Loucy (cell line): ENCODE data around the gene PTGDS.

ENCODE experiments used
- H2AFZ ChIP-seq: fragments of 200-600 bp; sonication (generic); 2 replicates; pipeline ENCODE4 v1.6.0; 2016; ENCODE audit warnings: antibody characterized with exemption, mild to moderate bottlenecking, low read length, moderate library complexity
- H3F3A ChIP-seq: fragments of 200-600 bp; 2 replicates; pipeline ENCODE4 v1.6.0; 2016; ENCODE audit warnings: antibody characterized with exemption, low read depth, mild to moderate bottlenecking
- H3K27me3 ChIP-seq: fragments of 200-600 bp; sonication (generic); 2 replicates; pipeline ENCODE4 v1.6.1; 2014; ENCODE audit warnings: low read length, mild to moderate bottlenecking; ENCODE audit not compliant: insufficient read depth, poor library complexity, severe bottlenecking
- H3K36me3 ChIP-seq: fragments of 200-600 bp; sonication (generic); 2 replicates; pipeline ENCODE4 v1.6.1; 2016; ENCODE audit warnings: low read length; ENCODE audit not compliant: insufficient read depth
- H3K4me1 ChIP-seq: fragments of 200-600 bp; sonication (generic); 2 replicates; pipeline ENCODE4 v1.5.1; 2014; ENCODE audit warnings: low read length, mild to moderate bottlenecking; ENCODE audit not compliant: insufficient read depth, poor library complexity, severe bottlenecking
- H3K4me2 ChIP-seq: fragments of 200-600 bp; sonication (generic); 2 replicates; pipeline ENCODE4 v1.6.0; 2014; ENCODE audit warnings: antibody characterized with exemption, low read length, low read depth, mild to moderate bottlenecking; ENCODE audit not compliant: poor library complexity, severe bottlenecking
- H3K4me3 ChIP-seq: fragments of 200-600 bp; sonication (generic); 2 replicates; pipeline ENCODE4 v1.5.1; 2014; ENCODE audit warnings: low read length, mild to moderate bottlenecking, mixed read lengths; ENCODE audit not compliant: poor library complexity, severe bottlenecking
- H3K79me2 ChIP-seq: fragments of 200-600 bp; sonication (generic); 2 replicates; pipeline ENCODE4 v1.6.1; 2014; ENCODE audit warnings: low read length; ENCODE audit not compliant: insufficient read depth
- H3K9ac ChIP-seq: fragments of 200-600 bp; sonication (generic); 2 replicates; pipeline ENCODE4 v1.6.0; 2014; ENCODE audit warnings: mild to moderate bottlenecking, low read depth, low read length, moderate library complexity; ENCODE audit not compliant: poor library complexity, severe bottlenecking
- H3K9me2 ChIP-seq: fragments of 200-600 bp; sonication (generic); replicated peaks from 2 replicates; pipeline ENCODE4 v1.6.1; 2016; ENCODE audit warnings: low read depth, low read length, mixed read lengths
- H3K9me3 ChIP-seq: fragments of 200-600 bp; sonication (generic); 2 replicates; pipeline ENCODE4 v1.6.1; 2014; ENCODE audit warnings: mild to moderate bottlenecking, antibody characterized with exemption, low read length, low read depth; ENCODE audit not compliant: insufficient read depth
- H4K20me1 ChIP-seq: fragments of 200-600 bp; sonication (generic); 2 replicates; pipeline ENCODE4 v1.6.0; 2014; ENCODE audit warnings: antibody characterized with exemption, low read length, mild to moderate bottlenecking; ENCODE audit not compliant: insufficient read depth, poor library complexity, severe bottlenecking
- CTCF ChIP-seq: fragments of 200-600 bp; sonication (generic); conservative IDR thresholded peaks from 2 replicates; pipeline ENCODE4 v1.5.1; 2014; ENCODE audit warnings: mild to moderate bottlenecking, antibody characterized with exemption, low read length
- EZH2phosphoT487 ChIP-seq: fragments of 200-600 bp; IDR thresholded peaks from 2 replicates; pipeline ENCODE4 v1.6.1; 2018; ENCODE audit warnings: antibody characterized with exemption, mild to moderate bottlenecking, moderate library complexity, borderline replicate concordance

Gene PTGDS

GRCh38 chr9:136954270-136955083 is 22.8 kb upstream of the PTGDS start:
- no peak overlapping the region for H3K4me3 ChIP-seq
- no peaks in the 10 kb centered on the region for H3K27me3 ChIP-seq
- TF ChIP-seq EZH2phosphoT487, result no peak
- no peak for TF ChIP-seq CTCF
- H3K4me2 ChIP-seq, result no peak overlapping the region
- H3K9ac ChIP-seq, result no peak overlapping the region
- no peaks in the 10 kb centered on the region for H3F3A ChIP-seq
- H3K79me2 ChIP-seq, result no peaks in the 10 kb centered on the region
- H4K20me1 ChIP-seq, result no peaks in the 10 kb centered on the region
- H3K9me2 ChIP-seq, result no peaks in the 10 kb centered on the region
- no peaks in the 10 kb centered on the region for H3K36me3 ChIP-seq
- H2AFZ ChIP-seq, result no peak overlapping the region
- H3K4me1 ChIP-seq, result peaks cover 6% of the 10 kb centered on the region
- H3K9me3 ChIP-seq, result no peaks in the 10 kb centered on the region

GRCh38 chr9:136955202-136955942 is 21.9 kb upstream of the PTGDS start:
- no peaks in the 10 kb centered on the region for H3K27me3 ChIP-seq
- TF ChIP-seq EZH2phosphoT487, result no peak
- no peak for TF ChIP-seq CTCF
- H3K9me3 ChIP-seq, result no peaks in the 10 kb centered on the region
- H3K9me2 ChIP-seq, result no peaks in the 10 kb centered on the region
- no peak overlapping the region for H3K9ac ChIP-seq
- H3K79me2 ChIP-seq, result no peaks in the 10 kb centered on the region
- H3K4me1 ChIP-seq, result peaks cover 4% of the 10 kb centered on the region
- H3K4me2 ChIP-seq, result no peak overlapping the region
- H3K4me3 ChIP-seq, result no peak overlapping the region
- no peaks in the 10 kb centered on the region for H4K20me1 ChIP-seq
- H3F3A ChIP-seq, result no peaks in the 10 kb centered on the region
- H2AFZ ChIP-seq, result no peak overlapping the region
- H3K36me3 ChIP-seq, result no peaks in the 10 kb centered on the region

- H3K9me3 ChIP-seq, result no peaks in the 10 kb centered on the region
- no peak overlapping the region for H3K4me2 ChIP-seq
- H2AFZ ChIP-seq, result no peak overlapping the region
- H3K4me3 ChIP-seq, result no peak overlapping the region
- no peak for TF ChIP-seq EZH2phosphoT487
- TF ChIP-seq CTCF, result no peak
- no peaks in the 10 kb centered on the region for H3K36me3 ChIP-seq
- H4K20me1 ChIP-seq, result no peaks in the 10 kb centered on the region
- no peaks in the 10 kb centered on the region for H3K27me3 ChIP-seq
- no peaks in the 10 kb centered on the region for H3F3A ChIP-seq
- H3K9me2 ChIP-seq, result no peaks in the 10 kb centered on the region
- H3K79me2 ChIP-seq, result no peaks in the 10 kb centered on the region
- no peak overlapping the region for H3K9ac ChIP-seq
- H3K4me1 ChIP-seq, result no peaks in the 10 kb centered on the region
Observed at GRCh38 chr9:136955943-136956335, 21.4 kb upstream of the PTGDS start.
